PC-9 (cell line): ENCODE results near the gene DRC1. TPM values are rescaled to one million over a fixed set of nuclear protein-coding genes. Genes with fewer than 3 reads are reported as not detected.

ENCODE experiments used
- BruUV-seq: library from RNA; stranded (reverse); fragments of 400-500 nt; replicated peaks from 2 replicates; lab custom pipeline; 2021; lab: Mats Ljungman, UMichigan
- CTCF ChIA-PET: fragments of 300-600 bp; sonication (Branson Sonifier 250); formaldehyde crosslinking; loops from one replicate; lab custom pipeline; 2022; ENCODE audit warnings: antibody characterized with exemption; lab: Charles Lee
- POLR2A ChIA-PET: fragments of 300-600 bp; sonication (Branson Sonifier 250); formaldehyde crosslinking; loops from one replicate; lab custom pipeline; 2022; ENCODE audit warnings: antibody characterized with exemption; ENCODE audit not compliant: unreplicated experiment; lab: Charles Lee
- DNase-seq, 2 experiments: peaks; one replicate each; pipeline versions ENCODE4 v3.0.0 to v3.0.0-alpha.2; 2015 to 2022; ENCODE audit warnings: mixed read lengths in 1 of 2
- H2AFZ ChIP-seq: fragments of 200-600 bp; sonication (generic); 2 replicates; pipeline ENCODE4 v1.8.1; 2017; ENCODE audit warnings: antibody characterized with exemption
- H3F3A ChIP-seq: fragments of 200-600 bp; sonication (generic); 2 replicates; pipeline ENCODE4 v1.8.1; 2017; ENCODE audit warnings: antibody characterized with exemption, mild to moderate bottlenecking, low read depth; ENCODE audit not compliant: insufficient read depth
- H3K27ac ChIP-seq: fragments of 200-600 bp; sonication (generic); 2 replicates; pipeline ENCODE4 v1.6.1; 2016; ENCODE audit warnings: mixed run types
- H3K27me3 ChIP-seq: fragments of 200-600 bp; sonication (generic); 2 replicates; pipeline ENCODE4 v1.6.1; 2016; ENCODE audit warnings: low read depth, mixed run types; ENCODE audit not compliant: insufficient read depth
- H3K36me3 ChIP-seq: fragments of 200-600 bp; sonication (generic); 2 replicates; pipeline ENCODE4 v1.6.1; 2016; ENCODE audit warnings: low read depth, mixed run types
- H3K4me1 ChIP-seq: fragments of 200-600 bp; sonication (generic); replicated peaks from 2 replicates; pipeline ENCODE4 v1.6.1; 2016; ENCODE audit warnings: mixed run types; ENCODE audit not compliant: insufficient read depth
- H3K4me2 ChIP-seq: fragments of 200-600 bp; sonication (generic); 2 replicates; pipeline ENCODE4 v1.6.1; 2017; ENCODE audit warnings: mixed run types
- H3K4me3 ChIP-seq: fragments of 200-600 bp; sonication (generic); 2 replicates; pipeline ENCODE4 v1.6.1; 2016; ENCODE audit warnings: mixed run types
- H3K79me2 ChIP-seq: fragments of 200-600 bp; sonication (generic); 2 replicates; pipeline ENCODE4 v1.6.1; 2017; ENCODE audit warnings: low read depth, mixed run types
- H3K9me2 ChIP-seq: fragments of 200-600 bp; sonication (generic); 2 replicates; pipeline ENCODE4 v1.8.1; 2017; ENCODE audit warnings: mild to moderate bottlenecking; ENCODE audit not compliant: insufficient read depth
- H3K9me3 ChIP-seq: fragments of 200-600 bp; sonication (generic); 2 replicates; pipeline ENCODE4 v1.8.1; 2016; ENCODE audit warnings: low read depth; ENCODE audit not compliant: insufficient read depth
- H4K20me1 ChIP-seq: fragments of 200-600 bp; sonication (generic); 2 replicates; pipeline ENCODE4 v1.8.1; 2017; ENCODE audit not compliant: insufficient read depth
- EZH2 ChIP-seq: fragments of 200-600 bp; sonication (generic); IDR thresholded peaks from 2 replicates; pipeline ENCODE4 v1.8.0; 2017; ENCODE audit warnings: antibody characterized with exemption, low read depth
- intact Hi-C: fragments of 100-400 bp; cut with micrococcal nuclease; formaldehyde crosslinking; loops from one replicate; pipeline ENCODE4 v1.10.0; 2022; ENCODE audit not compliant: unreplicated experiment
- total RNA-seq: library from RNA; stranded (reverse); gene quantifications from 2 replicates; pipeline ENCODE4 v1.2.3, GENCODE V29; 2021
- TF ChIP-seq, protein P1 (sequence below): fragments of 200-600 bp; sonication (generic); conservative IDR thresholded peaks from 2 replicates; pipeline ENCODE4 v1.6.1; 2017; ENCODE audit warnings: mixed run types, antibody characterized with exemption, mild to moderate bottlenecking, moderate library complexity

Gene DRC1
- total RNA-seq, 1 experiment from 2014 or later, result 6.4 TPM

- H3K4me1 ChIP-seq, result no peaks in the 10 kb centered on the region
- no peak overlapping the region for H3K4me3 ChIP-seq
- intact Hi-C loops, result loop anchor here (5.0 kb wide), 1 partner anchor 48 kb away; no protein-coding TSS in a partner anchor
- H3K36me3 ChIP-seq, result no peaks in the 10 kb centered on the region
- no peaks in the 10 kb centered on the region for H3K79me2 ChIP-seq
- no peak overlapping the region for H2AFZ ChIP-seq
- no peaks in the 10 kb centered on the region for H3K27me3 ChIP-seq
- H3K9me2 ChIP-seq, result no peaks in the 10 kb centered on the region
- TF ChIP-seq, protein P1, sequence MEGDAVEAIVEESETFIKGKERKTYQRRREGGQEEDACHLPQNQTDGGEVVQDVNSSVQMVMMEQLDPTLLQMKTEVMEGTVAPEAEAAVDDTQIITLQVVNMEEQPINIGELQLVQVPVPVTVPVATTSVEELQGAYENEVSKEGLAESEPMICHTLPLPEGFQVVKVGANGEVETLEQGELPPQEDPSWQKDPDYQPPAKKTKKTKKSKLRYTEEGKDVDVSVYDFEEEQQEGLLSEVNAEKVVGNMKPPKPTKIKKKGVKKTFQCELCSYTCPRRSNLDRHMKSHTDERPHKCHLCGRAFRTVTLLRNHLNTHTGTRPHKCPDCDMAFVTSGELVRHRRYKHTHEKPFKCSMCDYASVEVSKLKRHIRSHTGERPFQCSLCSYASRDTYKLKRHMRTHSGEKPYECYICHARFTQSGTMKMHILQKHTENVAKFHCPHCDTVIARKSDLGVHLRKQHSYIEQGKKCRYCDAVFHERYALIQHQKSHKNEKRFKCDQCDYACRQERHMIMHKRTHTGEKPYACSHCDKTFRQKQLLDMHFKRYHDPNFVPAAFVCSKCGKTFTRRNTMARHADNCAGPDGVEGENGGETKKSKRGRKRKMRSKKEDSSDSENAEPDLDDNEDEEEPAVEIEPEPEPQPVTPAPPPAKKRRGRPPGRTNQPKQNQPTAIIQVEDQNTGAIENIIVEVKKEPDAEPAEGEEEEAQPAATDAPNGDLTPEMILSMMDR, result no peak
- no peak for TF ChIP-seq EZH2
- ChIA-PET CTCF (no interaction called here), POLR2A (interaction anchor here (0.7 kb wide), 1 partner anchor 18 kb away, joined by 8 read pairs; no protein-coding TSS in a partner anchor)
- no peak overlapping the region for H3K4me2 ChIP-seq
- no peaks in the 10 kb centered on the region for H4K20me1 ChIP-seq
- H3K27ac ChIP-seq, result no peak overlapping the region
- H3K9me3 ChIP-seq, result no peaks in the 10 kb centered on the region
- no TSS peak for BruUV-seq
- no peaks in the 10 kb centered on the region; the same call in 1 of the 2 replicates for H3F3A ChIP-seq
- no peak for DNase-seq
These were observed 8.1 kb downstream of the DRC1 start for GRCh38 chr2:26409785-26410184.

GRCh38 chr2:26410764-26411243 is 9.1 kb downstream of the DRC1 start:
- no peaks in the 10 kb centered on the region for H3K4me1 ChIP-seq
- ChIA-PET POLR2A (no interaction called here), CTCF (no interaction called here)
- no peaks in the 10 kb centered on the region for H3K27me3 ChIP-seq
- H4K20me1 ChIP-seq, result no peaks in the 10 kb centered on the region
- H3K36me3 ChIP-seq, result no peaks in the 10 kb centered on the region
- no peaks in the 10 kb centered on the region for H3K9me2 ChIP-seq
- intact Hi-C loops, result no loop called here
- H3K4me2 ChIP-seq, result no peak overlapping the region
- no peak for DNase-seq
- H3K9me3 ChIP-seq, result no peaks in the 10 kb centered on the region
- no peak overlapping the region for H2AFZ ChIP-seq
- TF ChIP-seq EZH2, result no peak
- TF ChIP-seq, protein P1, result no peak
- no peaks in the 10 kb centered on the region for H3K79me2 ChIP-seq
- H3F3A ChIP-seq, result no peaks in the 10 kb centered on the region; the same call in 1 of the 2 replicates
- no peak overlapping the region for H3K27ac ChIP-seq
- no TSS peak for BruUV-seq
- H3K4me3 ChIP-seq, result no peak overlapping the region

DNA sequence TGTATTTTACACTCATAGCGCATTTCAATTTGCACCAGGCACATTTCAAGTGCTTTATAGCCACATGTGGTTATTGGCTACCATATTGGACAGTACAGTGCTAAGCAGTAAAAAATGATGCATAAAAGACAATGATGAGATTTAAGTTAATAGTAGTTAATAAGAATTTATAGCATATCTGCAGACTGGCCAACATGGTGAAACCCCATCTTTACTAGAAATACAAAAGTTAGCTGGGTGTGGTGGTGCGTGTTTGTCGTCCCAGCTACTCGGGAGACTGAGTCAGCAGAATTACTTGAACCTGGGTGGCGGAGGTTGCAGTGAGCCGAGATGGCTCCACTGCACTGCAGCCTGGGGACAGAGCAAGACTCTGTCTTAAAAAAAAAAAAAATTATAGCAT is 9.7 kb downstream of the DRC1 start:
- no peak overlapping the region for H2AFZ ChIP-seq
- no peak overlapping the region for H3K4me3 ChIP-seq
- ChIA-PET POLR2A (no interaction called here), CTCF (no interaction called here)
- H3K79me2 ChIP-seq, result no peaks in the 10 kb centered on the region
- no peaks in the 10 kb centered on the region for H3K36me3 ChIP-seq
- intact Hi-C loops, result no loop called here
- H3F3A ChIP-seq, result no peaks in the 10 kb centered on the region; the same call in 1 of the 2 replicates
- no peaks in the 10 kb centered on the region for H4K20me1 ChIP-seq
- BruUV-seq, result no TSS peak
- no peaks in the 10 kb centered on the region for H3K27me3 ChIP-seq
- no peak for DNase-seq
- no peaks in the 10 kb centered on the region for H3K9me3 ChIP-seq
- H3K27ac ChIP-seq, result no peak overlapping the region
- H3K4me2 ChIP-seq, result no peak overlapping the region
- H3K9me2 ChIP-seq, result no peaks in the 10 kb centered on the region
- no peaks in the 10 kb centered on the region for H3K4me1 ChIP-seq
- TF ChIP-seq, protein P1, result no peak
- no peak for TF ChIP-seq EZH2
